ENCODE measurements around the gene SZT2.

Gene SZT2

GRCh38 chr1:43426221-43426620, 36.5 kb downstream of the SZT2 start:
- no peak for DNase-seq

- peak; percentile 99 for DNase-seq
Measured at GRCh38 chr1:43427524-43427923, 37.8 kb downstream of the SZT2 start.

- no peak for DNase-seq
Measured at GRCh38 chr1:43427941-43428340, 38.2 kb downstream of the SZT2 start.

GRCh38 chr1:43430831-43431230, 41.1 kb downstream of the SZT2 start:
- DNase-seq: no peak

GRCh38 chr1:43431676-43432075, 42.0 kb downstream of the SZT2 start:
- no peak for DNase-seq

GRCh38 chr1:43432171-43432860, 42.6 kb downstream of the SZT2 start:
- no peak for DNase-seq

GRCh38 chr1:43432907-43433306, 43.2 kb downstream of the SZT2 start:
- no peak for DNase-seq

GRCh38 chr1:43434256-43434655, 44.6 kb downstream of the SZT2 start:
- DNase-seq: no peak

- no peak for DNase-seq
Measured at GRCh38 chr1:43435146-43436145, 45.7 kb downstream of the SZT2 start.

GRCh38 chr1:43436371-43436770, 46.7 kb downstream of the SZT2 start:
- no peak for DNase-seq

- DNase-seq: no peak
Measured at GRCh38 chr1:43437031-43437973, 47.6 kb downstream of the SZT2 start.

- DNase-seq: no peak
Measured at GRCh38 chr1:43438006-43438405, 48.3 kb downstream of the SZT2 start.

GRCh38 chr1:43438576-43438952, 48.9 kb downstream of the SZT2 start:
- DNase-seq: no peak

GRCh38 chr1:43438953-43439581, 49.4 kb downstream of the SZT2 start:
- DNase-seq: no peak

GRCh38 chr1:43439781-43440180, 50.1 kb downstream of the SZT2 start:
- no peak for DNase-seq

- DNase-seq: peak; percentile 100
Measured at GRCh38 chr1:43440358-43440757, 50.7 kb downstream of the SZT2 start.

- DNase-seq: no peak
Measured at GRCh38 chr1:43441166-43441893, 51.6 kb downstream of the SZT2 start.

GRCh38 chr1:43441894-43442637, 52.4 kb downstream of the SZT2 start:
- DNase-seq: no peak

GRCh38 chr1:43442756-43443155, 53.1 kb downstream of the SZT2 start:
- DNase-seq: no peak

GRCh38 chr1:43443197-43443946, 53.7 kb downstream of the SZT2 start:
- no peak for DNase-seq

All from NCI-H510A treated with DMSO at 0.1 percent for 48 hours (cell line).